ENCODE results near the gene CRAMP1. TPM values are rescaled to one million over a fixed set of nuclear protein-coding genes. Genes with fewer than 3 reads are reported as not detected.

The CRAMP1 gene
- total and polyA plus RNA-seq, 2 of the 8 experiments (the other 6 are each of a cell fraction or from before 2014, with no cell fraction given), result 19.2 to 23.2 TPM

DNA sequence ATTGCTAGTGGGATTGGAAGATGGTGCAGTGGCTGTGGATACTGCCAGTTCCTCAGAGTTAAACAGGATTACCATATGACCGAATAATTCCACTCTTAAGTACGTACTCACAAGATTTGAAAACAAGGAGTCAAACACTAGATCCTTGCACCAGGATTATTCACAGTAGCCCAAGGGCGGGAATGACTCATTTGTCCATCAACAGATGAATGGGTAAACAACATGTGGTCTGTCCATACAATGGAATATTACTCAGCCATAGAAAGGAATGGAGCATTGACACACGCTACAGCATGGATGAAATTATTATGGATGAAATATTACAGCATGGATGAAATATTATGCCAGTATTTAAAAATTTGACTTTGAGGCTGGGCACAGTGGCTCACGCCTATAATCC is 84.7 kb downstream of the CRAMP1 start (continued):
- TF ChIP-seq YY1 (IDR thresholded peaks at IDR 0.05; ENCODE audit: low read depth, low read length) (no peak), SIRT6 (IDR thresholded peaks at IDR 0.05; ENCODE audit: low read length) (no peak)
